Ishikawa (cell line): ENCODE results near the gene PSME4.
A peak's percentile ranks its signal among the peaks of the same experiment; 100 is the strongest.

ENCODE experiments used
- CEBPB ChIP-seq: IDR thresholded peaks from 2 replicates; pipeline ENCODE4 v1.6.1; 2012
- CREB1 ChIP-seq: IDR thresholded peaks from 2 replicates; pipeline ENCODE4 v1.6.1; 2012; ENCODE audit warnings: low read depth
- EGR1 ChIP-seq: IDR thresholded peaks from 2 replicates; pipeline ENCODE4 v1.6.1; 2012
- EP300 ChIP-seq: IDR thresholded peaks from 2 replicates; pipeline ENCODE4 v1.6.1; 2012; ENCODE audit warnings: borderline replicate concordance
- FOXM1 ChIP-seq: IDR thresholded peaks from 2 replicates; pipeline ENCODE4 v1.6.1; 2012; ENCODE audit warnings: low read depth, borderline replicate concordance
- MAX ChIP-seq: IDR thresholded peaks from 2 replicates; pipeline ENCODE4 v1.6.1; 2012
- NFIC ChIP-seq: IDR thresholded peaks from 2 replicates; pipeline ENCODE4 v1.6.1; 2012
- RAD21 ChIP-seq: IDR thresholded peaks from 2 replicates; pipeline ENCODE4 v1.6.1; 2012; ENCODE audit warnings: low read depth
- REST ChIP-seq: IDR thresholded peaks from 2 replicates; pipeline ENCODE4 v1.6.1; 2012; ENCODE audit warnings: low read depth, mild to moderate bottlenecking
- TAF1 ChIP-seq: IDR thresholded peaks from 2 replicates; pipeline ENCODE4 v1.6.1; 2012; ENCODE audit warnings: low read depth, mild to moderate bottlenecking
- TCF12 ChIP-seq: IDR thresholded peaks from 2 replicates; pipeline ENCODE4 v1.6.1; 2012; ENCODE audit warnings: low read depth
- TEAD4 ChIP-seq: IDR thresholded peaks from 2 replicates; pipeline ENCODE4 v1.6.1; 2012
- USF1 ChIP-seq: IDR thresholded peaks from 2 replicates; pipeline ENCODE4 v1.6.1; 2012
- YY1 ChIP-seq: IDR thresholded peaks from 2 replicates; pipeline ENCODE4 v1.6.1; 2012; ENCODE audit warnings: low read depth
- ZBTB7A ChIP-seq: IDR thresholded peaks from 2 replicates; pipeline ENCODE4 v1.6.1; 2012; ENCODE audit warnings: low read depth

PSME4 gene

GRCh38 chr2:53828331-53828730, 142.5 kb downstream of the PSME4 start:
- TF ChIP-seq USF1: no peak
- no peak for TF ChIP-seq TEAD4
- TF ChIP-seq YY1: no peak
- no peak for TF ChIP-seq EP300
- no peak for TF ChIP-seq FOXM1

DNA sequence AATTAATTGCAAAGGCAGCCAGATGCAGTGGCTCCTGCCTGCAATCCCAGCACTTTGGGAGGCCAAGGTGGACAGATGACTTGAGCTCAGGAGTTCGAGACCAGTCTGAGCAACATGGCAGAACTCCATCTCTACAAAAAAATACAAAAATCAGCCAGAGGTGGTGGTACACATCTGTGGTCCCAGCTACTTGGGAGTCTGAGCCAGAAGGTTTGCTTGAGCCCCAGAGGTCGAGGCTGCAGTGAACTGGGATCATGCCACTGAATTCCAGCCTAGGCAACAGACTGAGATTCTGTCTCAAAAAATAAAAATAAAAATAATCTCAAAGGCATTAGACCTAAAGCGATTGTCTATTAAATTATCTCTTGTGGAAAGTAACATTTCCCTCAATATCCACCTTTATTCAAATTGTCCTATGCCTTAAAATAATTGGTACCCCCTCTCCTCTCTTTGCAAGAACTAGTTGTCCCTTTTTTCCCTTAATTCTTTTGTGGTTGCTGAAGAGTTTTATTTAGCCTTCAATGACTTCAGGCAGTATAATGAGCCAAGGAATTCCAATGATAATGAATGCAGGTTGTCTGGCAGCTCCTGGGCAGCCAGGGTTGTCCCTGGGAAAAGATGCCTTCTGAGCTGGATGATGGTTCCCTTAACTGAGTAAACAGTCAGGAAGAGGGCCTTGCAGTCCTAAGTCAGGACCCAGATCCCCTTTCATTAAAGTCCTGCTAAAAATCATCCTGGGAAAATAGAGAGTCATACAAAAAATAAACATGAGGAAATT, 143.2 kb downstream of the PSME4 start:
- TF ChIP-seq MAX: no peak
- no peak for TF ChIP-seq REST
- no peak for TF ChIP-seq USF1
- TF ChIP-seq TAF1: no peak
- TF ChIP-seq YY1: no peak
- no peak for TF ChIP-seq EGR1
- no peak for TF ChIP-seq FOXM1
- TF ChIP-seq NFIC: no peak
- no peak for TF ChIP-seq TCF12

- no peak for TF ChIP-seq NFIC
- TF ChIP-seq CREB1: no peak
Measured at GRCh38 chr2:53826587-53827397, 144.0 kb downstream of the PSME4 start.

DNA sequence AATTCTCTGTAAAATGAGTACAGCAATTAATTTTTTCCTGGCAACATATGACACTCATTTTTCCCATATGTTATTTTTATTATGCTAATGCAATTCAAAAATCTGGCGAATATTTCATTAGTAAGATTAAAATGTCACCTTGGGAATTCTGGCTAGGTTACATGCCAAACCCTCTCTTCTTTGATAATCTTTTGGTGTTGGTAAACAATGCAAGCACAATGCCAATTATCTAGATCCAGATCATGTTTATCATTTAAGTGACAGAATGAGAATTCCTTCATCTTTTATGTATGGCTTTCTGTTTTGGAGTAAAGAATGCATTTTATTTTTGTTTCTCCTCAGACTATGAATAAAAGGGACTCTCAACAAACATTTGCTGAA, 144.8 kb downstream of the PSME4 start:
- TF ChIP-seq REST: no peak
- no peak for TF ChIP-seq TCF12
- TF ChIP-seq CREB1: no peak

- peak; percentile 15; the same call in 1 of the 2 replicates for TF ChIP-seq RAD21
Measured at GRCh38 chr2:53823639-53824038, 147.2 kb downstream of the PSME4 start.

- TF ChIP-seq USF1 (no peak), CEBPB (no peak), NFIC (no peak)
Measured at GRCh38 chr2:53821810-53822209, 149.0 kb downstream of the PSME4 start.

DNA sequence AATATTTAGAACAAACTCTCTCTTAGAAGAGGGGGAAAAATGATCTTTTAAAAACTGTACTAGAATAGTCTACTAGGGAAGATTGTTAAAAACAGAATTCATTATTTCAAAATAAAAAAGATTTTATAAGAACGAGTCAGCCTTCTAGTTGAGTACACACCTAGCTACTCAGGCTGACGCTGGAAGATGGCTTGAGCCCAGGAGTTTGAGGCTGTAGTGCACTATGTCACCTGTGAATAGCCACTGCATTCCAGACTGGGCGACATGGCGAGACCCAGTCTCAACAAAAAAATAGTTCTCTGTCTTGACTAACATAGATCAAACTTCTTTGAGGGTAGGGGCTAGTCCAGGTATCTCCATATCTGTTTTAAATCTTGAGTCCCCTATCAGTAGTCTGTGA, 150.1 kb downstream of the PSME4 start:
- TF ChIP-seq FOXM1 (no peak), MAX (no peak), TEAD4 (no peak), REST (no peak), CREB1 (no peak), USF1 (no peak), NFIC (no peak), CEBPB (no peak), TCF12 (no peak), EGR1 (no peak), EP300 (no peak), ZBTB7A (no peak), YY1 (no peak), RAD21 (no peak), TAF1 (no peak)
